ENCODE data around the gene CD101. TPM values are rescaled to one million over a fixed set of nuclear protein-coding genes. Genes with fewer than 3 reads are reported as not detected.

The CD101 gene
- total RNA-seq, 1 donor from 2014 or later = not detected

DNA sequence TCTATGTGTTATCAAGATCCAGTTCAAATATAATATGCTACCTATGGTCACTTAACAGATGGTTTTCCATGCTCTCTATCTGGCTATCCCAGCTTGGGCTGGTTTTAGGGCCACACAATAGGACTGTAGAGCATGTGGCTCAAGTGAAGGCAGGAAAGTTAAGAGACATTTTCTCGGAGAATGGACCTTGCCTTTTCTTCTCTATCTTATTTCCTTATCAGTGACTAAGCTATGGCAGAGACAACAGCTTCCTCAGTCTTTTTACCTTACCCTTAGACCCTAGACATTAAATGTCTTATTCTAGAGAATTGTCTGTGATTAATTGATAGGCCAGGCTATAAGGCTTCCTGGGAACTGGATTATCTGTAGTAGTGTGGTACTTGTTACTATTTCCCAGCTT is 28.1 kb downstream of the CD101 start:
- Histone ChIP-seq H3K4me1 (peaks cover 0 to 4% of the 10 kb centered on the region in 2 donors), H3K27ac (no peak overlapping the region), H3K27me3 (no peaks in the 10 kb centered on the region), H3K36me3 (no peaks in the 10 kb centered on the region), H3K4me3 (no peak overlapping the region), H3K9me3 (no peaks in the 10 kb centered on the region)
- intact Hi-C loops (cut with DNase I) = no loop called here
- TF ChIP-seq CTCF (IDR thresholded peaks at IDR 0.05) = no peak
- no peak for DNase-seq (ENCODE audit: low spot score in 2 of 2)

DNA sequence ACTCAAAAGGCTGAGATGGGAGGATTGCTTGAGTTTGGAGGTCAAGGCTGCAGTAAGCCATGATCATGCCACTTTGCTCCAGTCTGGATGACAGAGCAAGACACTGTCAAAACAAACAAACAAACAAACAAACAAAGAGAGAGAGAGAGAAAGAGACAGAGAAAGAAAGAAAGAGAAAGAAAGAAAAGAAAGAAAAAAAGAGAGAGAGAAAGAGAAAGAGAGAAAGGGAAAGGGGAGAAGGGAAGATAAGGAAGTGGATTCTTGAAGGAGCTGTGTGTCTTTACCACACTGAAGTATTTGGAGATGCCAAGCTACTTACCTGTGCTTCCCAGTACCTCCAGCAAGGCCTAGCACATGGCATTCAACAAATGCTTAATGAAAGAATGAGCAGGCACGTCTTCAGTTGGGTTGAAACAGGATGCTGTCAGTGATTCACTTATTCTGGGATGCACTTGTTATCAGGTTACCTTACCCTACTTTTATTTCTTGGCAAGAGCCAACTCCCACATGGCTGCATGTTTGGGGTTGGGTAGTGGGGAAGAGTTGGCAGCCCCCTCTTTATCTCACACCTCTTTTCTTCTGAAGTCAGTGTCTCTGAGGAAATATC is 28.8 kb downstream of the CD101 start:
- no peak for TF ChIP-seq CTCF (IDR thresholded peaks at IDR 0.05)
- Histone ChIP-seq H3K36me3 (no peaks in the 10 kb centered on the region), H3K9me3 (no peaks in the 10 kb centered on the region), H3K27ac (no peak overlapping the region), H3K4me1 (peaks cover 0 to 4% of the 10 kb centered on the region in 2 donors), H3K27me3 (no peaks in the 10 kb centered on the region), H3K4me3 (no peak overlapping the region)
- intact Hi-C loops (cut with DNase I) = no loop called here
- no peak for DNase-seq (ENCODE audit: low spot score in 2 of 2)

DNA sequence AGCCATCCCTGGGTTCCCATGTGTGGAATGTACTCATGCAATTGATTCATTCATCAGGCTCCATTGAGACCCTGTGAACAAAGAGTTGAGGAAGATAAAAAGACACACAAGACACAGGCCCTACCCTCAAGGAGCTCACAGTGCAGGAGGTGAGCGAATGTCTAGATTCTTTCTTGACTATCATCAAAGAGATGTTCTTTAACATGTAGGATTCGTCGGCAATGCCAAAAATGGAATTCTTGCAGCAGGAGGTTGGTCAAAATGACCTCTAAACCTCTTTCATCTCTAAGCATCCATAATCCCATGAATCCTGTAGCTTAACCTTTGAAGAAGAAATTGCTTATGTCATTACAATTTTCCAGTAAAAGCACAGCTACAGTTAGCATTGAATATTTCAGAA is 30.7 kb downstream of the CD101 start:
- H3K27ac ChIP-seq = no peak overlapping the region
- no peaks in the 10 kb centered on the region for H3K4me1 ChIP-seq
- H3K4me3 ChIP-seq = no peak overlapping the region
- no peak for DNase-seq (ENCODE audit: low spot score in 2 of 2)
- intact Hi-C loops (cut with DNase I) = no loop called here
- TF ChIP-seq CTCF (IDR thresholded peaks at IDR 0.05) = no peak
- H3K36me3 ChIP-seq = no peaks in the 10 kb centered on the region
- H3K27me3 ChIP-seq = no peaks in the 10 kb centered on the region
- H3K9me3 ChIP-seq = no peaks in the 10 kb centered on the region

DNA sequence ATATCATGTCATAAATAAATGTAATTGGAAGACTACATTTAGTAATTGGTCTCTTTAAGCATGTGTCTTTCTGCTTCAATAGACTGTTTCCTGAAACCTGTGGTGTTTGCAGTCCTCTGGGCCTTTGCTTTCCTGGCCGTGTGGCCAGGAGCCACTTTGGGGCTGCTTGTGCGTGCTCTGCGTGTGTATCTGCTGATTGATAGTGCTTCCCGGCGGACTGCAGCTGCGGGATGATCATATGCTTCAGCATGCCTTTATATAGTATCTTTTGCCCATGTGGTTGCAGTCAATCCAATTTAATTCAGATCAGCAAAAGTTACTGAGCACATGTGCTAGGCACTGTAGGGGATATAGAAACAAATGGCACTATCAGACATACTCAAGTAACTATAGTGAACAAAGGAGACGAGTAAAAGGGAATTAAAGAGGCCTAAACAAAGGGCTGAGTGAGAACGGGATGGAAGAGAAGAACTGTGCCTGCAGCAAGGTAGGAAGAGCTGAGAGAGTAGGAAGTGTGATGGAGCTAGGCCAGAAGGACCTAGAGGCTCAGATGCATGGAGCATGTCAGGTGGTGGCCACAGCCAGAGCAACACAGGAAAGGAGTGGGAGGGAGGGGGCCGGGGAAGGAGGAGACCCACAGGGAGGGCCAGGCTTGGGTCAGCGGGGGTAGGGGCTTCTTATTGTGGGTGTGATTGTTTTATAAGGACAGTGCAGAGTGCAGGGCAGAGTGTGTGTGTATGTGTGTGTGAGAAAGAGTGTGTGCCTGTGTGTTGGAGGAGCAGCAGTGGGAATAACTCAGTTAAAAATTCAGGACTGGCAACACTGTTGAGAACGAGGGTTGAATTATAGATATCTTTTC is 31.4 kb downstream of the CD101 start:
- no peak overlapping the region for H3K27ac ChIP-seq
- H3K4me3 ChIP-seq = no peak overlapping the region
- no peaks in the 10 kb centered on the region for H3K27me3 ChIP-seq
- TF ChIP-seq CTCF (IDR thresholded peaks at IDR 0.05) = no peak
- no peaks in the 10 kb centered on the region for H3K36me3 ChIP-seq
- H3K9me3 ChIP-seq = no peaks in the 10 kb centered on the region
- no peaks in the 10 kb centered on the region for H3K4me1 ChIP-seq
- intact Hi-C loops (cut with DNase I) = no loop called here
- no peak for DNase-seq (ENCODE audit: low spot score in 2 of 2)

GRCh38 chr1:117033772-117034171 is 32.2 kb downstream of the CD101 start:
- no peak for TF ChIP-seq CTCF (IDR thresholded peaks at IDR 0.05)
- no peak overlapping the region for H3K27ac ChIP-seq
- H3K4me3 ChIP-seq = no peak overlapping the region

More at GRCh38 chr1:117033772-117034171, 32.2 kb downstream of the CD101 start:
- Histone ChIP-seq H3K36me3 (no peaks in the 10 kb centered on the region), H3K4me1 (no peaks in the 10 kb centered on the region), H3K9me3 (no peaks in the 10 kb centered on the region), H3K27me3 (no peaks in the 10 kb centered on the region)
- intact Hi-C loops (cut with DNase I) = no loop called here
- DNase-seq (ENCODE audit: low spot score in 2 of 2) = no peak

Data from ascending aorta (tissue), 2 donors.